Measurements from ENCODE around the gene TMEM139. TPM values are rescaled to one million over a fixed set of nuclear protein-coding genes. Genes with fewer than 3 reads are reported as not detected.

TMEM139 gene
- total RNA-seq, 1 experiment from 2014 or later: 19.1 TPM

- Histone ChIP-seq H3K9me3 (no peaks in the 10 kb centered on the region), H3K4me1 (0 out of 2 replicates have a peak, but pooled peaks cover 6% of the 10 kb centered on the region), H3K36me3 (ENCODE audit: control insufficient read depth, insufficient read depth, low read length) (peaks cover 11% of the 10 kb centered on the region), H3K4me3 (ENCODE audit: low read depth, low read length) (no peak overlapping the region), H3K27me3 (replicated peaks; ENCODE audit: control insufficient read depth, insufficient read depth, low read length) (no peaks in the 10 kb centered on the region)
- DNase-seq: no peak
- ChIA-PET CTCF (no interaction called here), POLR2A (no interaction called here)
- H3K36me3 Mint-ChIP-seq (ENCODE audit: insufficient read depth, unreplicated experiment): peaks cover 100% of the 10 kb centered on the region
- TF ChIP-seq CTCF (IDR thresholded peaks at IDR 0.05; ENCODE audit: insufficient read depth in 1 of 2, low read depth in 1 of 2, low read length in 1 of 2, severe bottlenecking in 1 of 2, unreplicated experiment in 1 of 2): no peak
- H3K27me3 Mint-ChIP-seq (ENCODE audit: insufficient read depth, unreplicated experiment): no peaks in the 10 kb centered on the region
- H3K27ac Mint-ChIP-seq (ENCODE audit: unreplicated experiment): no peak overlapping the region
- no TSS peak for BruUV-seq (replicated peaks)
- H3K4me3 Mint-ChIP-seq (ENCODE audit: unreplicated experiment): no peak overlapping the region
- intact Hi-C loops (cut with micrococcal nuclease; ENCODE audit: unreplicated experiment): no loop called here
- H3K4me1 Mint-ChIP-seq (ENCODE audit: low read depth, unreplicated experiment): peaks cover 9% of the 10 kb centered on the region
- no peaks in the 10 kb centered on the region for H3K9me3 Mint-ChIP-seq (ENCODE audit: unreplicated experiment)
These were observed 19.0 kb downstream of the TMEM139 start for GRCh38 chr7:143303733-143304132.

- peaks cover 11% of the 10 kb centered on the region for H3K36me3 ChIP-seq (ENCODE audit: control insufficient read depth, insufficient read depth, low read length)
- Mint-ChIP-seq H3K4me1 (ENCODE audit: low read depth, unreplicated experiment) (peaks cover 9% of the 10 kb centered on the region), H3K27me3 (ENCODE audit: insufficient read depth, unreplicated experiment) (no peaks in the 10 kb centered on the region), H3K27ac (ENCODE audit: unreplicated experiment) (no peak overlapping the region), H3K4me3 (ENCODE audit: unreplicated experiment) (no peak overlapping the region), H3K36me3 (ENCODE audit: insufficient read depth, unreplicated experiment) (peaks cover 99% of the 10 kb centered on the region), H3K9me3 (ENCODE audit: unreplicated experiment) (no peaks in the 10 kb centered on the region)
- no peak for DNase-seq
- H3K27me3 ChIP-seq (replicated peaks; ENCODE audit: control insufficient read depth, insufficient read depth, low read length): no peaks in the 10 kb centered on the region
- BruUV-seq (replicated peaks): no TSS peak
- intact Hi-C loops (cut with micrococcal nuclease; ENCODE audit: unreplicated experiment): loop anchor here (1.0 kb wide), 1 partner anchor 65 kb away; no protein-coding TSS in a partner anchor
- no peaks in the 10 kb centered on the region for H3K9me3 ChIP-seq
- TF ChIP-seq CTCF (IDR thresholded peaks at IDR 0.05; ENCODE audit: insufficient read depth in 1 of 2, low read depth in 1 of 2, low read length in 1 of 2, severe bottlenecking in 1 of 2, unreplicated experiment in 1 of 2): no peak
- H3K4me3 ChIP-seq (ENCODE audit: low read depth, low read length): no peak overlapping the region
- ChIA-PET CTCF (interaction anchor here (1.5 to 1.9 kb wide), 2 partner anchors 17 to 65 kb away, joined by 5 to 6 read pairs; partner anchors contain the start of gene CASP2), POLR2A (no interaction called here)
- H3K4me1 ChIP-seq: 0 out of 2 replicates have a peak, but pooled peaks cover 6% of the 10 kb centered on the region
These were observed 20.2 kb downstream of the TMEM139 start for GRCh38 chr7:143304938-143305337.

DNA sequence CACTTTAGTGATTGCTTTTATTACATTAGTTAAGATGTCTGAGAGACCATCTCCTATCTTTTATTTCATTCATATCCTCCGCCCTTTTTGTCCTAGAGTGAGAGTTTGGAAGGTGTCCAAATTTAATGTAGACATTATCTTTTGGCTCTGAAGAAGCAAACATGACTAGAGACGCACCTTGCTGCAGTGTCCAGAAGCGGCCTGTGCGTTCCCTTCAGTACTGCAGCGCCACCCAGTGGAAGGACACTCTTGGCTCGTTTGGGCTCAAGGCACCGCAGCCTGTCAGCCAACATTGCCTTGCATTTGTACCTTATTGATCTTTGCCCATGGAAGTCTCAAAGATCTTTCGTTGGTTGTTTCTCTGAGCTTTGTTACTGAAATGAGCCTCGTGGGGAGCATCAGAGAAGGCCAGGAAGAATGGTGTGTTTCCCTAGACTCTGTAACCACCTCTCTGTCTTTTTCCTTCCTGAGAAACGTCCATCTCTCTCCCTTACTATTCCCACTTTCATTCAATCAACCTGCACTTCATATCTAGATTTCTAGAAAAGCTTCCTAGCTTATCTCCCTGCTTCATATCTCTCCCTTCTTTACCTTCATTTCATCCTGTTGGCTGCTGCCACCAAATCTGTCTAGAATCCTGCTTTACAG, 20.8 kb downstream of the TMEM139 start:
- intact Hi-C loops (cut with micrococcal nuclease; ENCODE audit: unreplicated experiment): loop anchor here (1.0 kb wide), 1 partner anchor 65 kb away; no protein-coding TSS in a partner anchor
- TSS peak; percentile 5 for BruUV-seq (replicated peaks)
- peak; percentile 71 to 83 for DNase-seq
- Histone ChIP-seq H3K4me3 (ENCODE audit: low read depth, low read length) (no peak overlapping the region), H3K4me1 (0 out of 2 replicates have a peak, but pooled peaks cover 6% of the 10 kb centered on the region), H3K9me3 (no peaks in the 10 kb centered on the region), H3K36me3 (ENCODE audit: control insufficient read depth, insufficient read depth, low read length) (peaks cover 11% of the 10 kb centered on the region), H3K27me3 (replicated peaks; ENCODE audit: control insufficient read depth, insufficient read depth, low read length) (no peaks in the 10 kb centered on the region)
- Mint-ChIP-seq H3K4me3 (ENCODE audit: unreplicated experiment) (no peak overlapping the region), H3K4me1 (ENCODE audit: low read depth, unreplicated experiment) (peaks cover 3% of the 10 kb centered on the region), H3K27me3 (ENCODE audit: insufficient read depth, unreplicated experiment) (no peaks in the 10 kb centered on the region), H3K27ac (ENCODE audit: unreplicated experiment) (no peak overlapping the region), H3K9me3 (ENCODE audit: unreplicated experiment) (no peaks in the 10 kb centered on the region), H3K36me3 (ENCODE audit: insufficient read depth, unreplicated experiment) (peaks cover 97% of the 10 kb centered on the region)
- TF ChIP-seq CTCF (IDR thresholded peaks at IDR 0.05; ENCODE audit: insufficient read depth in 1 of 2, low read depth in 1 of 2, low read length in 1 of 2, severe bottlenecking in 1 of 2, unreplicated experiment in 1 of 2): peak; percentile 74 to 81
- ChIA-PET CTCF (interaction anchor here (0.9 to 1.9 kb wide), 3 partner anchors 9 to 65 kb away, joined by 5 to 8 read pairs (median 6); partner anchors contain the start of gene CASP2), POLR2A (interaction anchor here (0.8 kb wide), 1 partner anchor 33 kb away, joined by 11 read pairs; no protein-coding TSS in a partner anchor)
